Fibroblast of villous mesenchyme (primary cell): ENCODE data around the gene IGSF1. TPM values are rescaled to one million over a fixed set of nuclear protein-coding genes. Genes with fewer than 3 reads are reported as not detected.

Experiments
- DNase-seq: peaks from one replicate; pipeline ENCODE4 v3.0.0-alpha.2; 2010; ENCODE audit warnings: low read depth
- H3K4me3 ChIP-seq: 2 replicates; pipeline ENCODE4 v1.5.1; 2011; ENCODE audit warnings: low read depth, mild to moderate bottlenecking, low read length
- CTCF ChIP-seq: IDR thresholded peaks from 2 replicates; pipeline ENCODE4 v1.5.1; 2012; ENCODE audit warnings: low read depth, mild to moderate bottlenecking, low read length; ENCODE audit not compliant: insufficient read depth
- total RNA-seq: library from RNA; depleted of rRNA; stranded (reverse); fragments of >200 nt; gene quantifications from 2 replicates; pipeline ENCODE4 v1.2.3, GENCODE V29; 2012

IGSF1 gene
- total RNA-seq, 1 donor: under 0.01 TPM

DNA sequence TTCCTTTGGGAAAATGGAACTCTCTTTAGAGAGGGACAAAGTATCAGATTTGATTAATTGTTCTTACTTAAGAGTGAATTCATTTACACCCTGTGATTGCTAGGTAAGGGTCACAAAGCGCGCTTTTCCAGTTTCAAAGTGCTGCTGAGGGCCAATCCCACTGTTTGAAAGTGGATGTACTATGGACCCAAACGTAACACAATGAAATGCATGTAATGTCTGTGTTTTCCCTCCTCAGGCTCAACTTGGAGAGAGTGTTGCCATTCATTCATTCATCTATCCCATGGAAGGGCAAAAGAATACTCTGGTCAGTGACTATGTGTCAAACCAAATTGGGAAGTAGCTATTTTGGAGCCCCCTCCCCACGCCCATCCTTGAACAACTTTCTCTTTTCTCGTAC, 16.1 kb downstream of the IGSF1 start:
- no peak overlapping the region for H3K4me3 ChIP-seq
- TF ChIP-seq CTCF: no peak

DNA sequence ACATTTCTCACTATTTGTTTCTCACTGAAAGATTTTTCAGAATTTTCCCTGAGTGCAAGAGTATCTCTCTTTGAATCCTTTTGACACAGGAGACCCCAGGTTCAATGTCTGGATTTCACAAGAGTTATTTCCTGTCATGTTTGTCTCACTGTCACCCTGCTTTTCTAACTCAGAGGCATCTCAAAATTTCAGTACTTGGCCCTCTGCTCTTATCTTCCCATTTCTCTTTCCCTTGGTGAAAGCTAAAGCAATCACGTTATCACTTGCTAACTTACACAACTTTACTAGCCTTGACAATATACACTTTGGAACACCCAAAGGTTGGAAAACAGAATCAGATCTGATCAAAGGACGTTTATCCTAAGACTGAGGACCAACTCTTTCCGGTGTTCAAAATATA, 17.3 kb downstream of the IGSF1 start:
- H3K4me3 ChIP-seq: no peak overlapping the region
- no peak for TF ChIP-seq CTCF
- DNase-seq: no peak

More for the DNA sequence above, 16.1 kb downstream of the IGSF1 start:
- no peak for DNase-seq

GRCh38 chrX:131271274-131271673, 17.8 kb downstream of the IGSF1 start:
- no peak for DNase-seq
- no peak overlapping the region for H3K4me3 ChIP-seq
- no peak for TF ChIP-seq CTCF

- no peak overlapping the region for H3K4me3 ChIP-seq
- no peak for DNase-seq
- TF ChIP-seq CTCF: no peak
Observed at GRCh38 chrX:131270080-131270479, 19.0 kb downstream of the IGSF1 start.

DNA sequence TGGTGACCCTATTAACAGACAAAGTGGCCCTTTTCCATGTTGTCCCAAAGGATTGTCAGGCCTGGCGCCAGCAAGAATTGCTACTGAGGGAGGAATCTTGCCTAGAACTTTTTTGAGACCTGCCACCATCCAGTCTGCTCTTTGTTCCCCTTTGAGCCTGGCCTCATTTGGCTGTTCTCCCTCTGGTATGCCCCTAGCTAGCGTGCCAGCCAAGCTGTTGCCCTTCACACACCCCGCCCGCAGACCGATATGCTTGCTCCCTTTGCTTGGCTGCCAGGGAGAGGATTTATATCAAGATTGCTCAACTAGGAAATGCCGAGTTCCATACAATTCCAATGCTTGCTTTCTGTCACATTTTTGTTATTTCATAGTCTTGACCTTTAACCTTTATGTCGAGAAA, 24.4 kb downstream of the IGSF1 start:
- DNase-seq: no peak
- H3K4me3 ChIP-seq: no peak overlapping the region

DNA sequence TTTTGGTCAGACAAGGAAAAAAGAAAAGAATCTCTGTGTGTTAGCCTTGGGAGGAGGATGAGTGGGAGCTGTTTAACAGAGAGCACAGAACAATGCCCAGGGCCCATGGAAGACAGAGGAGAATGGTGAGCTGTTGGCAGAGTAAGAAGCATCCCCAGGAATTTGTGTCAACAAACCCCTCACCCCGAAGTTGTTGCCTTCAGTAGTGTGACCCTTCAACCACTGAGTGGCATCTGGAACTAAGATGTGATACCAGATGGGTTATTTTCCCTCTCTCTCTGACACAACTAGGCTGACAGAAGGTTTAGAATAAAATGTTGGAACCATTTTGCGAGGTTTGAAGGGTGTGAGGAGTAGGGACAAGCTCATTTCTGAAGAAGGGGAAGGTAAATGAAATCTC, 25.1 kb downstream of the IGSF1 start:
- H3K4me3 ChIP-seq: no peak overlapping the region
- no peak for DNase-seq
- TF ChIP-seq CTCF: no peak

More for the DNA sequence above, 24.4 kb downstream of the IGSF1 start:
- TF ChIP-seq CTCF: no peak

DNA sequence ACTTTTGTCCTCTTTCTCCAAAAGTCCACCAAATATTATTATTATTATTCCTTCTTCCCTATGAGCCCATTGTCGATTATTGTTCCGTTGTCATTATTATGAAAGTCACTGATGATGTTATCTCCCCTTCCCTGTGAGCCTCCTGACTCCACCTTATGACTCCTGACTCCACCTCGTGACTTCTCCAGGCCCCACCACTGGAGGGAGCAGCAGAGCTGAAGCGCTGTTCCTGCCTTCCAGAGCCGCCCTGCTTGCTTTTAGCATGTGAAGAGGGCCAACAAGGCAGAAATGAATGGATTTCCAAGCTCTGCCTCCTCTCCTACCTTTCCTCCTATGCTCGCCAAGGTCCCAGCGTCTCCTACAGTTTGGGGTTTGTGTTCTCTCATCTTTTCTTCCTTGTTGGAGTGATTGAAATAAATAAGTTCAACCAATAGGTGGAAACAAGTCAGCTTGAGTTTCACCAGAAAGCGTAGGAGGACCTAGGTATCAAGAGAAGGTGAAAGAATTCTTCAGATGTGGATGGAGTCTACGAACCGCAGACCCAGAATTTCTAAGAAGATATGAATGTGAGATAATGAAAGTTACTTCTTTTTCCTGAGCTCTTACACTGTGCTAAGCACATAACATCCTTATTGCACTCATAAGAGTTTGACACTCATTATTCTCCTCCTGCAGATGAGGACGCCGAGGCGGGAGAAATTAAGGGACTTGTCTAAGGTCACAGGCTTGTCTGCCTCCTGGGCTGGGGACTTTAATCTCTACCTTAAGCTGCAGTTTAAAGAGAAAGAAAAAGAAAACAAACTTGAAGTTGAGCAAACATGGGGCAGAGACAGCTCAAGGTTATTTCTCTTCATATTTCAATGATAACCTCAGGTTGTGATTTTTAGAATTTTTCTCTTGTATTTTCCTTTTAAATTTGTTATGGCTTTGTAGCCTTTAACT, 26.1 kb downstream of the IGSF1 start:
- DNase-seq: peak; percentile 0
- H3K4me3 ChIP-seq: no peak overlapping the region
- TF ChIP-seq CTCF: peak; percentile 17
